Prostate gland (tissue), 2 donors: ENCODE measurements around the gene NIPSNAP3A. TPM values are rescaled to one million over a fixed set of nuclear protein-coding genes. Genes with fewer than 3 reads are reported as not detected.

Source experiments
- DNase-seq: peaks from one replicate; pipeline ENCODE4 v3.0.0-alpha.2; 2019; ENCODE audit warnings: low spot score
- H3K27ac ChIP-seq, 2 donors: fragments of 200-600 bp; sonication (generic); 2 replicates each; pipeline ENCODE4 v1.5.1; 2017 to 2019
- H3K27me3 ChIP-seq: fragments of 200-600 bp; sonication (generic); replicated peaks from 2 replicates; pipeline ENCODE4 v1.5.1; 2019; ENCODE audit not compliant: insufficient read depth
- H3K36me3 ChIP-seq, 2 donors: fragments of 200-600 bp; sonication (generic); 1 replicate in 1 of 2; 2 replicates in 1 of 2; pipeline versions ENCODE4 v1.5.1 to v1.8.1; 2017 to 2019
- H3K4me1 ChIP-seq: fragments of 200-600 bp; sonication (generic); replicated peaks from 2 replicates; pipeline ENCODE4 v1.5.1; 2019
- H3K4me3 ChIP-seq, 2 donors: fragments of 200-600 bp; sonication (generic); 2 replicates each; pipeline ENCODE4 v1.5.1; 2017 to 2019
- H3K9me3 ChIP-seq: fragments of 200-600 bp; sonication (generic); 2 replicates; pipeline ENCODE4 v1.5.1; 2017
- CTCF ChIP-seq, 4 experiments: fragments of 200-600 bp in 2 of 4; fragments of 450-650 bp in 2 of 4; sonication (generic) in 2 of 4; IDR thresholded peaks; 1 replicate in 3 of 4; 2 replicates in 1 of 4; pipeline ENCODE4 v1.5.1; 2016 to 2019; ENCODE audit warnings: antibody characterized with exemption in 4 of 4, mild to moderate bottlenecking in 2 of 4, moderate library complexity in 2 of 4
- POLR2A ChIP-seq: fragments of 450-650 bp; IDR thresholded peaks from one replicate; pipeline ENCODE4 v1.6.1; 2016; ENCODE audit warnings: antibody characterized with exemption, mild to moderate bottlenecking
- POLR2AphosphoS5 ChIP-seq: sonication (generic); formaldehyde crosslinking; IDR thresholded peaks from one replicate; pipeline ENCODE4 v1.6.1; 2017; ENCODE audit warnings: antibody characterized with exemption
- WGBS: methylation state at CpG from one replicate; pipeline ENCODE4 v1.1.5; 2018; 5-methylcytosine and 5-hydroxymethylcytosine counted together
- intact Hi-C: fragments of 100-400 bp; cut with DNase I; formaldehyde crosslinking; loops from one replicate; pipeline ENCODE4 v1.14.2; 2022
- total RNA-seq, 2 donors: library from RNA; depleted of rRNA; stranded (reverse); fragments of >200 nt; gene quantifications; one replicate each; pipeline ENCODE4 v1.1.0, GENCODE V29; 2016

NIPSNAP3A gene
- total RNA-seq, 2 donors from 2014 or later, result 14.6 to 18.8 TPM

- no peaks in the 10 kb centered on the region for H3K27me3 ChIP-seq
- no peaks in the 10 kb centered on the region for H3K36me3 ChIP-seq
- TF ChIP-seq CTCF (IDR thresholded peaks at IDR 0.05) (no peak), POLR2A (no peak), POLR2AphosphoS5 (no peak)
- H3K4me1 ChIP-seq, result no peaks in the 10 kb centered on the region
- no peak overlapping the region for H3K4me3 ChIP-seq
- intact Hi-C loops, result no loop called here
- DNase-seq, result no peak
- WGBS, result 70% methylated on average over 5 of the region's 5 CpGs
- no peak overlapping the region for H3K27ac ChIP-seq
- H3K9me3 ChIP-seq, result no peaks in the 10 kb centered on the region
These were observed 25.4 kb downstream of the NIPSNAP3A start for GRCh38 chr9:104772714-104773510.

- no peaks in the 10 kb centered on the region for H3K4me1 ChIP-seq
- TF ChIP-seq POLR2AphosphoS5, result no peak
- TF ChIP-seq POLR2A, result no peak
- TF ChIP-seq CTCF (IDR thresholded peaks at IDR 0.05), result no peak
- no peaks in the 10 kb centered on the region for H3K9me3 ChIP-seq
- no peaks in the 10 kb centered on the region for H3K36me3 ChIP-seq
- no peak for DNase-seq
- WGBS, result 37% methylated on average over 1 of the region's 1 CpG
- no peak overlapping the region for H3K27ac ChIP-seq
- intact Hi-C loops, result no loop called here
- no peak overlapping the region for H3K4me3 ChIP-seq
- H3K27me3 ChIP-seq, result no peaks in the 10 kb centered on the region
These were observed 26.6 kb downstream of the NIPSNAP3A start for GRCh38 chr9:104774132-104774531.

GRCh38 chr9:104774831-104775573 lies 27.5 kb downstream of the NIPSNAP3A start:
- 94% methylated on average over 11 of the region's 11 CpGs for WGBS
- no peak for DNase-seq
- H3K27ac ChIP-seq, result no peak overlapping the region
- no peak for TF ChIP-seq POLR2A
- TF ChIP-seq CTCF (IDR thresholded peaks at IDR 0.05), result no peak
- no peak for TF ChIP-seq POLR2AphosphoS5
- no peak overlapping the region for H3K4me3 ChIP-seq
- H3K4me1 ChIP-seq, result no peaks in the 10 kb centered on the region
- H3K27me3 ChIP-seq, result no peaks in the 10 kb centered on the region
- intact Hi-C loops, result no loop called here
- no peaks in the 10 kb centered on the region for H3K9me3 ChIP-seq
- H3K36me3 ChIP-seq, result no peaks in the 10 kb centered on the region

GRCh38 chr9:104775574-104775936 lies 28.1 kb downstream of the NIPSNAP3A start:
- no peaks in the 10 kb centered on the region for H3K9me3 ChIP-seq
- H3K4me1 ChIP-seq, result no peaks in the 10 kb centered on the region
- no peak overlapping the region for H3K4me3 ChIP-seq
- H3K36me3 ChIP-seq, result no peaks in the 10 kb centered on the region
- intact Hi-C loops, result no loop called here
- no peaks in the 10 kb centered on the region for H3K27me3 ChIP-seq
- H3K27ac ChIP-seq, result no peak overlapping the region
- no peak for TF ChIP-seq POLR2A
- no peak for TF ChIP-seq CTCF (IDR thresholded peaks at IDR 0.05)
- no peak for TF ChIP-seq POLR2AphosphoS5
- DNase-seq, result no peak
